Aortic smooth muscle cell (primary cell): ENCODE data around the gene CDR2. TPM values are rescaled to one million over a fixed set of nuclear protein-coding genes. Genes with fewer than 3 reads are reported as not detected.

ENCODE experiments used
- total RNA-seq: library from RNA; depleted of rRNA; stranded (reverse); fragments of >200 nt; gene quantifications from 2 replicates; pipeline ENCODE4 v1.2.3, GENCODE V29; 2014

Gene CDR2
- 47.9 and 50.2 TPM in 2 replicates for total RNA-seq

DNA sequence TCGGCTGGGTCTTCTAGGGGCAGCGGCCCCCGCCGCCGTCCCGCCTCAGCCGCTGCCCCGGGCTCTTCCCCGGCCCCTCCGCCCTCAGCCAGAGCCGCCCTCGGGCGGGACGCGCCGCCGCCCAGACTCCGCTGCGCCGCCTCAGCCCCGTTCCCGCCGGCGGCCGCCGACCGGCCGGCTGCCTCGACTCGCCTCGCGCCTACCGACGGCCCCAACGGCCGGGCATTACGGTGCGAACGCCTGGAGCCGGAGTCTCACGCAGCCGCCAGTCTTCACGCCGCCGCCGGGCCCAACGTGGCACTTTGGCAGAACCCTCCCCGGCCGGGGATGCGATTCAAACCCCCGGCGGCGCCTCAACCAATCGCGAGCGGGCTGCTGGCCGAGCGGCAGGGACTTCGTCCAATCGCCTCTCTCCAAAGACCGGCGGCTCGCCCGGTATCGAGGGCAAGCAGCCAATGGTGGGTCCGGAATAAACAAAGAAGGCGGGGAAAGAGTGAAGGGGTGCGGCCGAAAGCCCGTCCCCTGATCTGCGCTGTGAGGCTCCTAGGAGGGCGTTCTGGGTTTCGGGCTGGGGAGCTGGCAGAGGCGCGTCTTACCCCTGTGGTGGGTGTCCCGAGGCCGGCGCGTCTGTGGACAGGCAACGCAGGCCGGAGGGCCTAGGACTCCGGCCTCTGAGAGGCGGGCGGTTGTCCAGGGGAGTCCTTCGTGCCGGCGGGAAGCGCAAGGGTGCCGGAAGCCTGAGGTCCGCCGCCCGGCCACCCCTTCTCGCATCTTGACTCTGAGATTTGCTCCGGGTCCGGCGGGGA, at the start of gene CDR2:
CDR2 (minus strand) TSS at position 309 of the 806 bp plus-strand sequence. CDS start 310 bp downstream, outside the sequence.

DNA sequence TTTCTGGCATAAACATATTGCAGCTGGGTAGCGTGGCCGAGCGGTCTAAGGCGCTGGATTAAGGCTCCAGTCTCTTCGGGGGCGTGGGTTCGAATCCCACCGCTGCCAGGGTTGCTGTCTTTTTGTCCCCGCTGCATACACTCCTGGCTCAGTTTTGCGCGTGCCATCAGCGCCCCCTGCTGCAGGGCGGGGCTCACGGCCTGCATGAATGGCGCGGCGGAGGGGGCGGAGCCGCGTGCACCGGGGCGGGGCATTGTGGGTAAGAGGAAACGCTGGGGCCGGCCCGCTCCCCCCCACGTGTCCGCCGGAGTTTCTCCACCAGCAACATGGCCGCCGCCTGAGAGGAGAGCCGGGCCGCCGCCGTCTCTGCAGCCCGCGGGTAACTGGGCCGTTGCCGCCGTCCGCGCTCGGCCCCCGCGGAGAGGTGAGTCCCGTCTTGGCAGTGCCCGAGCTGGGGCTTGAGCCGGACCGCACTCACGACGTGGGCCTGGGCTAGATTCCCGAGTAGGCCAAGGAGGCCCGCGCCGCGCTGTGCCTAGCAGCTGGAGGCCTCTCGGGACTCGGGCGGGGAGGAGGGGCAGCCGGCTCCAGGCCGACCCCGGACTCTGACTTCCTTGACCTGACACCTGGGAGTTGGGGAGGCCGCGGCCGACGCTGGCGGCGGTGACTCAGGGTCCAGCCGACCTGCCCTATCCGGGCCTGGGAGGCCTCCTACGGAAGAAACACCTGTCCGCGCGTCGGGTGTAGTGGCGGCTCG, 77.1 kb downstream of the CDR2 start, which contains the start of gene POLR3E:
POLR3E (plus strand) TSS at position 296 of the 757 bp plus-strand sequence. CDS start 5,560 bp downstream, outside the sequence.

Other genes starting within 250 kb of the CDR2 start
- gene SDR42E2, start 212.1 kb downstream of the CDR2 start, total RNA-seq, result not detected in 2 replicates
- gene EEF2K, start 168.3 kb downstream of the CDR2 start, total RNA-seq, result 31.0 and 31.1 TPM in 2 replicates
- gene POLR3E, start 77.2 kb downstream of the CDR2 start, total RNA-seq, result 30.8 and 47.3 TPM in 2 replicates
- gene NPIPB5, start 136.3 kb upstream of the CDR2 start, total RNA-seq, result 41.0 and 90.3 TPM in 2 replicates